ENCODE data around the gene SPSB1.

SPSB1 gene

DNA sequence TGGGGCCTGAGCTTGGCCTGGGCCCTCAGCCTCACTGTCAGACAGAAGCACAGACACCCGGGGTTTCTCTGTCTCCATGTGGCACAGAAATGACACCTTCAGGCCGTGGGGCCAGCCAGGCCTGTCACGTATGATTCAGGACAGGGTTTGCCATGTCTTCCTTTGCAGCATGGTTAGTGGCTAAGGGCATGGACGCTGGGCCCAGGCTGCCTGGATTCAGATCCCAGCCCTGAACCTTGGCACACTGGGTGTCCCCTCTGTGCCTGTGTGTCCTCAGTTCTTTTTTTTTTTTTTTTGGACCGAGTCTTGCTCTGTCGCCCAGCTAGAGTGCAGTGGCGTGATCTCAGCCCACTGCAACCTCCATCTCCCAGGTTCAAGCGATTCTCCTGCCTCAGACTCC lies 73.6 kb downstream of the SPSB1 start:
- H3K4me3 ChIP-seq (ENCODE audit: low read length), result no peak overlapping the region
- TF ChIP-seq, protein P1, sequence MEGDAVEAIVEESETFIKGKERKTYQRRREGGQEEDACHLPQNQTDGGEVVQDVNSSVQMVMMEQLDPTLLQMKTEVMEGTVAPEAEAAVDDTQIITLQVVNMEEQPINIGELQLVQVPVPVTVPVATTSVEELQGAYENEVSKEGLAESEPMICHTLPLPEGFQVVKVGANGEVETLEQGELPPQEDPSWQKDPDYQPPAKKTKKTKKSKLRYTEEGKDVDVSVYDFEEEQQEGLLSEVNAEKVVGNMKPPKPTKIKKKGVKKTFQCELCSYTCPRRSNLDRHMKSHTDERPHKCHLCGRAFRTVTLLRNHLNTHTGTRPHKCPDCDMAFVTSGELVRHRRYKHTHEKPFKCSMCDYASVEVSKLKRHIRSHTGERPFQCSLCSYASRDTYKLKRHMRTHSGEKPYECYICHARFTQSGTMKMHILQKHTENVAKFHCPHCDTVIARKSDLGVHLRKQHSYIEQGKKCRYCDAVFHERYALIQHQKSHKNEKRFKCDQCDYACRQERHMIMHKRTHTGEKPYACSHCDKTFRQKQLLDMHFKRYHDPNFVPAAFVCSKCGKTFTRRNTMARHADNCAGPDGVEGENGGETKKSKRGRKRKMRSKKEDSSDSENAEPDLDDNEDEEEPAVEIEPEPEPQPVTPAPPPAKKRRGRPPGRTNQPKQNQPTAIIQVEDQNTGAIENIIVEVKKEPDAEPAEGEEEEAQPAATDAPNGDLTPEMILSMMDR (conservative IDR thresholded peaks at IDR 0.05; ENCODE audit: low read depth, low read length), result no peak
- DNase-seq (ENCODE audit: low read depth), result no peak

DNA sequence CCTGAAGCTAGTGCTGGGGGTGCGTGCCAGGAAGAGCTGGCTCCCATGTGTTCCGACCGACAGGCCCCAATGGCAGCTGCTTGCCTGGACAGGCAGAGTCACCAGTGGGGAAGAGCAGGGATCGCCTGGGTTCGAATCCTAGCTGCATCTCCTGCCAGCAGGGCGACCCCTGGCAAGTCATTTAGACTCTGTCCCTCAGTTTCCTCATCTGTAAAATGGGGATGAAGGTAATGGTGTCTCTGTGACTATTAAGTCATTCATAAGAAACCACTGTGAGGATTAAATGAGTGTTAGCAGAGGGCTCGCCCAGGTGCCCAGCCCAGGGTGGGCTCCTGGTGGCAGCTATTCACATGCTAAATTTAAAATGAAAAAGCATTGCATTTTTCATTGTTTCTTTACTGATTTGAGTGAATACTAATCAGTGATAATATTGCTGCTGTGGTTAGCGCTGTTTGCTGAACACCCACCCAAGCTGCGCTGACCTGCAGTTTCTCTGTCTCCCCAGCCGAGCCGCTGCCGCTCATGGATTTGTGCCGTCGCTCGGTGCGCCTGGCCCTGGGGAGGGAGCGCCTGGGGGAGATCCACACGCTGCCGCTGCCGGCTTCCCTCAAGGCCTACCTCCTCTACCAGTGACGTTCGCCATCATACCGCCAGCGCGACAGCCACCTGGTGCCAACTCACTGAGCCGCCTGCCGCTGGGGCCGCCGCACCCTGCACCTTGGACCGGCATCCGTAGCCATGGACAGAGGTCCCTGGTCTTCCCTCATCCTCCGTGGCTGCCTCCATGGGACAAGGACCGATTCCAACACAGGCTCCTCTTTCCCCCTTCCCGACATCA lies 74.5 kb downstream of the SPSB1 start:
- TF ChIP-seq, protein P1 (conservative IDR thresholded peaks at IDR 0.05; ENCODE audit: low read depth, low read length), result no peak
- H3K4me3 ChIP-seq (ENCODE audit: low read length), result no peak overlapping the region
- no peak for DNase-seq (ENCODE audit: low read depth)

DNA sequence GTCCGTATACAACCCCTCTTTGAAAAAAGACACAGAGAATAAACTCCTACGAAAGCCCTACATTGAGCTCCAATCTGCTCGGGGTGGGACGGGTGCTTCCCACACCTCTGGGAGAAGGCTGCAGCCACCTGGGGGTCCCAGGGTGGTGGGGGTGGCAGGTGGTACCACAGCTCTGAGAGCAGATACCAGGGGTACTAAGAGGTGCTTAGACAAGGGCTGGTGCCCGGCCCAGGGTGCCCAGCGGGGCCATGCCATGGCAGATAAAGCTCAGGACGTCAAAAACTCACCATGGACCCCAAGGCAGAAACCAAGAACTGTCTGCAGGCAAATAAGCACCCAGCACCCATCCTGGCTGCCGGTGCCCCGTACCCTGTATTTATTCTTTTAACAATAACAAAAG lies 75.1 kb downstream of the SPSB1 start:
- TF ChIP-seq, protein P1 (conservative IDR thresholded peaks at IDR 0.05; ENCODE audit: low read depth, low read length), result no peak
- no peak for DNase-seq (ENCODE audit: low read depth)
- H3K4me3 ChIP-seq (ENCODE audit: low read length), result no peak overlapping the region

DNA sequence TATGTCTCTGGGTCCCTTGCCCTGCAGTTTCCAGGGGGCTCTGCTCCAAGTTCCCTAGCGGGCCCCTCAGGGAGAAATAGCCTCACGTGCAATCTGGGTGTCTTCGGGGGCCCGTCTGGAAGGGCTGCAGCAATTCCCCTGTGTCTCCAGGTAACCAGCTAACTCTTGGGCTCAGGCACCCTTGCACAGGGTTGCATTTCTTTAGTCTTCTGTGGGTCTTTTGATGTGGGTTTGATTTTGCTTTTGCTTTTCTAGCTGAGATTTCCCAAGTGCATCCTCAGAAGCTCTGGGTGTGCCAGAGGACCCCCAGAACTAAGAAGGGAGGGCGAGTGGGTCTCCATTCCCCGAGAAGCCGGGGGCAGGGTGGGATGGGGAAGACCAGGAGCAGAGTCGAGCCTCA lies 75.7 kb downstream of the SPSB1 start:
- DNase-seq (ENCODE audit: low read depth), result no peak
- H3K4me3 ChIP-seq (ENCODE audit: low read length), result no peak overlapping the region
- TF ChIP-seq, protein P1 (conservative IDR thresholded peaks at IDR 0.05; ENCODE audit: low read depth, low read length), result no peak

DNA sequence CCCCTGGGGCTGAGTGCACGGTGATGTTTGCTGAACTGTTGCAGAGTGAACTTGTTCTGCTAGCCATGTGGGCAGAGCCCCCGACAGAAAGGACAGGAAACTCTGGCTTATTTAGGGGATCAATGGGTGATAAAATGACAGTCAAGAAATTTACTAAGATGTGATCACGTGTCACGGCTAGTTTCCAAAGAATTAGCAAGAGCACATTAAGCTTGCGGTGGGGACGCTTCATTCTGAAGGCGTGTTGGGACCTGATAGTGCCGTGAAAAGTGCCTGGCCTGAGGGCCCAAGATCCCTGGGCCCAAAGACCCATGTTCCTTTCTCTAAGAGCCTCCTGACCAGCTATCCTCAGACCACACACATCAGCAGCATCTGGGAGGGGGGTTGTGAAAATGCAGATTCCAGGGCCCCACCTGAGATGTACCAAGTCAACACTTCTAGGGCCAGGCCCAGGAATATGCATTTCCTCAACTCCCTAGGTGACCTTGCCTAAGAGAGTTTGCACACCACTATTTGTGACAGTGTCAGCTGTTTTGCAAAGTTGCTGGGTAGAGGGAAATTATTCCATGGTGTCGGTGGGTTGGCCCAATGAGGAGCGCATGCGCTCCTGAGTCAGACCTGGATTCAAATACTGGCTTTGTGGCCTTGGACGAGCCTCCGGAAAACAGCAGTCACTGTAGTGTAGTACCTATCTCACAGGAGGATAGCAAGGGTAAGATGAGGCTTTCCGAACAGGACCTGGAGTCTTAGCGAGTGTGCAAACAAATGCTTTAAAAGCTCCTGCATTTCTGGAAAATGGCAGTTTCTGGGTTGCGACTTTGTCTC lies 77.5 kb downstream of the SPSB1 start:
- TF ChIP-seq, protein P1 (conservative IDR thresholded peaks at IDR 0.05; ENCODE audit: low read depth, low read length), result no peak
- no peak for DNase-seq (ENCODE audit: low read depth)
- H3K4me3 ChIP-seq (ENCODE audit: low read length), result no peak overlapping the region

DNA sequence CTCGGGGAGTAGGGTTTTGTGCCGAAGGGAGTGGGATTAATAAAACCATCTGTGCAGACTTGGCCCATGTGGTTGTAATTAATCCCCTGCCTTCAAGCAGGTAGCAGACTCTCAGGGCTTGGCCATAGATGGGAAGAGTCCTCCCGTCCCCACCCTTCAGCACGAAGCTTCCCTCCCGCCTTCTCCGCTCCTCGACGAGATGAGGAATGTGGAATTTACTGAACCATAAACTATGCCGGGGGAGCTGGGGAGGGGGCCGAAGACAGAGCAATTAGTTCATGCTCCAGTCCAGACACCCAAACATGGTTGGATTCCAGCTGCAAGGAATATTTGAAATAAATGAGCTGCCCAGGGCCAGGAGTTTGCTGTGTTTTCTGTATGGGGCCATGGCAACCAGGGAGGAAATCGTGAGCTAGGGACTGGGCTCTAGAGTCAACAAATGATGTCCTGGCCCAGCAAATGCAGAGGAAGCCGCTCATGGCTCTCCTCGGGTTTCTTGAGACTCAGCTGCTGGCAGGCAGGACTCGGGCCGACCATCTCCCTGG lies 78.8 kb downstream of the SPSB1 start:
- DNase-seq (ENCODE audit: low read depth), result peak; percentile 82
- TF ChIP-seq, protein P1 (conservative IDR thresholded peaks at IDR 0.05; ENCODE audit: low read depth, low read length), result no peak
- H3K4me3 ChIP-seq (ENCODE audit: low read length), result no peak overlapping the region
